NCI-H82 treated with DMSO at 0.1 percent for 48 hours (cell line): ENCODE measurements around the gene IFITM1.
"Not testable (repeated sequence)": the region's sequence is repeated elsewhere in the genome, so short reads cannot be mapped to it uniquely, and the experiment has no call there.

Experiments
- DNase-seq: peaks from one replicate; lab custom pipeline; 2025; ENCODE audit not compliant: unreplicated experiment; lab: John Stamatoyannopoulos, UW

Gene IFITM1

DNA sequence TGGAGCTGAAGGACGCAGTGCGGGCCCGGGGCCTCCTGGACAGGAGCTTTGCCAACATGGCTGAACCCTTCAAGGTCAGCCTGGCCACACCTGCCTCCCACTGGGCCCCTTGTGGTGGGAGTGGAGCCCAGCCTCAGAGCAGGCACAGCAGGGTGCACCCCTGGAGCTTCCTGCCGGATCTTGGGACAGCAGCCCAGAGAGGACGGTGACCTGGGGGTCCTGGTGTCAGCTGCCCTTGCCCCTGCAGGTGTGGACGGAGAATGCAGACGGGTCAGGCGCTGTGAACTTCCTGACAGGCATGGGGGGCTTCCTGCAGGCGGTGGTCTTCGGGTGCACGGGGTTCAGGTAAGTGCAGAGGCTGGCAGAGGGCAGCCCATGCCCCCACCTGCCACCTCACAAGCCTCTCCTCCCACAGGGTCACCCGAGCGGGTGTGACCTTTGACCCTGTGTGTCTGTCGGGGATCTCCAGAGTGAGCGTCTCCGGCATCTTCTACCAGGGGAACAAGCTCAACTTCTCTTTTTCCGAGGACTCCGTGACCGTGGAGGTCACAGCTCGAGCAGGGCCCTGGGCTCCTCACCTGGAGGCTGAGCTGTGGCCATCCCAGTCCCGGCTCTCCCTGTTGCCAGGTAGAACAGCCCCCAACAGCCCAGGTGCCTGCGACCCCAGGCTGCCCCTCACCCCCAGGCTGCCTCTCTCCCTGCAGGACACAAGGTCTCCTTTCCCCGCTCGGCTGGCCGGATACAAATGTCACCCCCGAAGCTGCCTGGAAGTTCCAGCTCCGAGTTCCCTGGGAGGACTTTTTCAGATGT is 19.8 kb upstream of the IFITM1 start:
- no peak for DNase-seq

DNA sequence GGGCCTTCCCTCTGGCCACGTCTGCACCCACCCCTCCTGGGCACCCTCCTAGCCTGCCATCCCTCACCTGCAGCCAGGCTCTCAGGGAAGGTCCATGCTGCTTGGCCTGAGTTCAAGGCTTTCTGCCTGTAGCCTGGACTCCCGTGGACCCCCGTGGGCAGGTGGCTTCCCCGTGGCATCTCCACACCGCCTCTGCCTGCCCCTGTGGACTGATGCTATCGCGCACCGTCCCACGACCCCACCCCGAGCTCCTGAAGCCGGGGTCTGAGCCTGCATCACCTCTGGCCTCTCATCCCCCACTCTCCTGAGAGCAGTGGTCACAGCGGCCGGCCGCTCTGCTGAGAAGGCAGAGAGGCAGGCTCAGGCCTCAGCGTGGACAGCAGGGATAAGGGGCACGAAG is 19.1 kb upstream of the IFITM1 start:
- no peak for DNase-seq

DNA sequence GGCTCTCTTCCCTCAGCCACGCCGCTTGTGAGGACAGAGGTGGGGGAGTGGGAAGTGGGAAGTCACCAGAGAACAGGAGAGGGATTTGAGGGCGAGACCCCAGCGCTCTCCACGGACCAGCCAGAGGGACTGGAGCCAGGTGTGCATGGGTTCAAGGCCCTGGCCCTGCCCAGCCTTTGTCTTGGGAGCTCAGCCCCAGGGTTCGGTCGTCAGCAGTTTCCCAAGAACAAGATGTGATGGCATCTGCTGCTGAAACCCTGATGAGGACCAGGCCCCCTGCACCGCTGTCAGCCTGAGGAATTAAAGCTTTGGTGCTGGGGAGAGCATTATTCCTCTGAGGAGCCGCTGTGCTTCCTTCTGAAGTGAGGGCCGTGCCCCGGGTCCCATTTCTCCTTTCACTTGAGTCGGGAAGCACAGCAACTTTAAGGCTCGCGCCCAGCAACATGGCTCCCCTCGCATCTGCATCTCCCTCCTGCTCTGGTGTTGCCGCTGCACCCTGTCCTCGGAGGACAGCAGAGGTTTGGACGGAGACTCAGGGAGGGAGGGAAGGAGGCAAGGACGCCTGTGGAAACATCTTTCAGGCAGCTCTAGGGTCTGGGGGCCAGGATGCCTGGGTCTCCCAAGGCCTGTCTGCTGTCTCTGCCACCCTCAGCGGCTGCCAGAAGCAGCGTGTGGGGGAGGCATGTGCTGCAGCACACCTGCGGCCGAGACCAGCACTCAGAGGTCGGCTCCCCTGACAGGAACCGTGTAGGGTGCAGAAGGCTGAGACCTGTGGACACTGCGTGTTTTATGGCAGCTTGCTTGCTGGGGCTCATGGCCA is 18.3 kb upstream of the IFITM1 start:
- DNase-seq = no peak

GRCh38 chr11:296171-297050 is 17.4 kb upstream of the IFITM1 start:
- DNase-seq = no peak

- DNase-seq = no peak
Measured at GRCh38 chr11:297051-297585, 16.7 kb upstream of the IFITM1 start.

DNA sequence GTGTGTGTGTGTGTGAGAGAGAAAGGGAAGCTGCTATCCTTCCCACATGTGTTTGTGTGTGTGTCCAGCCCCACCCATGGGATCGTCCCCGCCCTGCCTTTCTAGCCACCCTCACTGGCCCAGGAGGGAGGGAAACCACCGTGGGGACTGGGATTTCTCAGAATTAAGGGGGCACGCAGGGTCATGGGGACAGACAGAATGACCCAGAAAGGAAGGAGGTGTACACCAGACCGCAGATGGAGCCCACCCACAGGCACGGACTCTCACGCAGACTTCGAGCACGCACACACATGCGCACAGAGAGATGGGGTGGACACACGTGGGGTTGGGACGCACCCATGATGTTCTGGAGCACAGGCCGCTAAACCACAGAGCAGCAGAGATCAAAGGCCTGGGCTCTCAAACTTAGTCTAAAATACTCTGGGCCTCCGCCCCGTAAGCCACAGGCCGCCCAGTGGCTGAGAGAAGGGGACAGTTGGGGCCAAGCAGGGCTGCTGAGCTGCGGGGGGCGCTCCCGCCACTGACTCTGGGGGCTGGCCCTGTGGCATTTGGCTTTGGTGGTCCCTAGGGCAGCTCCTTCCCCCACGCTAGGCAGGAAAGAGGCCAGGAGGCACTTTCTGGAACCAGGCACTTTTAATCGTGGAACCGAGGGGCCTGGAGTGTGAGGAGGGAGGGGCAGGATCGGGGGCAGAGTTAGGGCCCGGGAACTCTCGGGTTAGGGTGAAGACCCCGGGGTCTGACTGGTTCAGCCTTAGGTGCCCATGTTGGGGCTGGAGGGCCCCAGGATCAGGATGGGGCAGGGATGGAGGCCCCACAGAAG is 16.0 kb upstream of the IFITM1 start:
- no peak for DNase-seq

DNA sequence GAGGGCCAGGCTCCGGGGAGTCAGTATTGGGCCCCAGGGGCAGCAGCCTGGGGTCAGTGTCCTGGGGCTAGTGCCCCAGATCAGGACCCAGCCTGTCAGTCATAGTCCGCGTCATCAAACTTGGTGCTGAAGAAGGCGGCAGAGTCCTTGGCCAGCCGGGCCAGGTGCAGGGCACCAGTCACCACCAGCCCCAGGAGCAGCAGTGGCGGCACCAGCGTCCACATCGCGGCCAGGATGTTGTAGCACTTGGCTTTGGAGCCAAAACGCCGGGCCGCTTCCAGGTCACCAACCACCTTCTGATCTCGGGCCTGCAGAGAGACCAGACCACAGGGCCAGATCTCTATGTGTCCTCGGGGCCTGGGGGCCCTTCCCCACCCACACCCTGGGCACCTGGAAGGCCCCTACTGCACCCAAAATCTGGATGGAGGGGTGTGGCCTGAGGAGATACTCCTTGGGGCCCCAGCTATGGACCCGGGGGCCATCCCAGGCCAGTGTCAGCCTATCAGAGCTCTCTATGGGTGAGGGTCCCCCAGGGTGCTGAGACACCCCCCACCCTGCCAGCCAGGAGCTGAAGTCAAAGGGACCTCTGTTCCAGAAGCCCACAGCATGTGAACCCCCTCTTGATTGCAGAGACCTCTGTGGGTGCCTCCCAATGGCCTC is 15.3 kb upstream of the IFITM1 start:
- DNase-seq = no peak

- no peak for DNase-seq
Measured at GRCh38 chr11:299081-299891, 14.6 kb upstream of the IFITM1 start, which contains the start of gene IFITM5. IFITM5 (minus strand) TSS chr11:299526; CDS start chr11:299490, 36 bp downstream.

DNA sequence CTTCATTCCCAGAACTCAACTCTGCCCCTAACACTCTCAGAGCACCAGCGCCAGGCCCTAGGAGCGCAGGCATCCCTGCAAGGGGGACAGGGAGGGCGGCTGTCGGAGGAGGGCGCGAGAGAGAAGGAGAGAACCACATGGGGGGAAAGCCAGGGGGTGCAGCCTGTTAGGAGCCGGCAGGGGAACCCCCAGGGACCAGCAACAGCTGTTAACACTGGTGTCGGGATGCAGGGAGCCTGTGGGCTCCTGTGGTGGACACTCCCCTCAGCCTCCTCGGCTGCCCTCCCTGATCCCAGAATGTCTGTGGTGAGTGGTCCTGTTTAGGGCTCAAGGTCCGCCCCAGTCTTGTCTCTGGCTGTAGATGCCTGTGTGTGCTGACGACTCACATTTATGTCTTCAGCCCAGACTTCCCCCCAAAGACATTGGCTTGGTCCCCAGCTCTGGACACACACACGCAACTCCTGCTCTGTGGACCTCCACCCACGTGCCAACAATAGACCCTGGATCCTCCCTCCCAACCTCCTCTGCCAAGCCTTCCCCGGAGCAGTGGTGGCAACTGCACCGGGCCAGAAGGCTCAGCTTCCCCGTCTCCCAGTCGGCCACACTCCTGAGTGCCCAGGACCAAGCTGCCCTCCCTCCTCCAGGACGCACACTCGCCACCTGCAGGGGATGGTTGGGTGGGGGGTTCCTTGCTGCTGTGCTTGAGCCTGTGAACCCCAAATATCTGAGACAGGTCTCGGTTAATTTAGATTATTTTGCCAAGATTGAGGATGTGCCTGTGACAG is 13.7 kb upstream of the IFITM1 start:
- DNase-seq = no peak

GRCh38 chr11:303363-303762 is 10.5 kb upstream of the IFITM1 start:
- DNase-seq = no peak

GRCh38 chr11:304061-304506 is 9.8 kb upstream of the IFITM1 start:
- no peak for DNase-seq

DNA sequence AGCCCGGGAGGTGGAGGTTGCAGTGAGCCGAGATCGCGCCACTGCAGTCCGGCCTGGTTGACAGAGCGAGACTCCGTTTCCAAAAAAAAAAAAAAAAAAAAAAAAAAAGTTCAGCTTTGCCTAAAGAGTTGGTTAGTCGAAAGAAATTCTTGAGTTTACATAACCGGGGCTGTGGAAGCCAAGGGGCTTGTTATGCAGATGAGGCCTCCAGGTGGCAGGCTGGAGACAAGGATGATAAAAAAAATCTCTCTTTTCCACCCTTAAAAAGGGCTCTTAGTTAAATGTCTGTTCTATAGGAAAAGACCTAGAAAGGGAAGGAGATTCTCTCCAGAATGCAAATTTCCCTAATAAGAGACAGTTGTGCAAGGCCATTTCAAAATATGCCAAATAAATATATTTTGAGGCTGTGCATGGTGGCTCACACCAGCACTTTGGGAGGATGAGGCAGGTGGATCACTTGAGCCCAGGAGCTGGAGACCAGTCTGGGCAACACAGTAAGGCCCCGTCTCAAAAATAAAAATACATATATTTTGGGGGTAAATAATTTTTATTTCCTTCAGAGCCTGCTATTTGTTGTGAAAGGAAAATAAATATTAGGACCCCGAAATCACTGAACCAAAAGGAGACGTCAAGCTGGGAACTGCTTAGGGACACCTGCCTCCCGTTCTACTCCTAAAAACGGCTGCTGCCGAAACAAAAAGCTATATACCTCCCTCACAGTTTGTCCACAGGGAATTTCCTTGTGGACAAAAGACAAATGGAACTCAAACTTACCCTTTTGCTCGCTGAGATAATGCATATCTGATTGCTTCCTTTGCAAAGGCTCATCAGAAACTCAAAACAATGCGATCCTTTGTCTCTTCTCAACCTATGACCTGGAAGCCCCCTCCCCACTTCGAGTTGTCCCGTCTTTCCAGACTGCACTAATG is 8.7 kb upstream of the IFITM1 start:
- no peak for DNase-seq

DNA sequence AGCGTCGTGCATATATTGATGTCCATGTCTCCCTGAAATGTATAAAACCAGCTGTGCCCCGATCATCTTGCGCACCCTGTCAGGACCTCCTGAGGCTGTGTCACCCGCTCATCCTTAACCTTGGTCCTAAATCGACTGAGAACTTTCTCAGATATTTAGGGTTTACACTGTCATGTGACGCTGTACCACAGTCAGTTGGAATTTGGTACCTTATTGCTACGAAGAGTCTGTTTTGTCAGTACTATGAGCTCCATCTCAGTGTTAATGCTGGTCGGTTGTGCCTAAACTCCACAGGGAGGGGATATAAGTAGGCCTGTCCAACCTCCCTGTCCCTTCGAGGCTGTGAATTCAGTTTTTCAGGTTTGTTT is 8.0 kb upstream of the IFITM1 start:
- DNase-seq = no peak

- no peak for DNase-seq
Measured at GRCh38 chr11:306645-307371, 7.0 kb upstream of the IFITM1 start.

GRCh38 chr11:307766-308708 is 5.8 kb upstream of the IFITM1 start, which contains the start of gene IFITM2:
IFITM2 (plus strand) TSS chr11:307816; CDS start chr11:308193, 377 bp downstream.
- DNase-seq = not testable (repeated sequence)
